K562 (cell line): ENCODE measurements around the gene ARHGAP24.

Source experiments
- CEBPB ChIP-seq: fragments of 450-650 bp; IDR thresholded peaks from 2 replicates; pipeline ENCODE4 v1.6.1; 2016; ENCODE audit warnings: missing genetic modification characterization, missing compliant biosample characterization
- CTCF ChIP-seq, 3 experiments: IDR thresholded peaks in 2 of 3; conservative IDR thresholded peaks in 1 of 3; 2 replicates each; pipeline ENCODE4 v1.5.1; 2011 to 2012; ENCODE audit warnings: low read length in 3 of 3, mild to moderate bottlenecking in 3 of 3, control low read depth in 2 of 3, improper control_type of control experiment in 1 of 3, inconsistent platforms in 1 of 3, low read depth in 1 of 3, mixed read lengths in 1 of 3, moderate library complexity in 1 of 3; ENCODE audit not compliant: insufficient read depth in 2 of 3
- FOXJ3 ChIP-seq: sonication (generic); formaldehyde crosslinking; IDR thresholded peaks from 2 replicates; pipeline ENCODE4 v1.4.0; 2020; ENCODE audit warnings: mild to moderate bottlenecking, missing genetic modification reagents
- HMGXB4 ChIP-seq: sonication (generic); formaldehyde crosslinking; IDR thresholded peaks from 2 replicates; pipeline ENCODE4 v1.8.1; 2023; ENCODE audit warnings: mild to moderate bottlenecking, missing genetic modification reagents
- LARP7 ChIP-seq: fragments of 450-650 bp; IDR thresholded peaks from 2 replicates; pipeline ENCODE4 v1.6.1; 2016
- PBX2 ChIP-seq, 2 experiments: IDR thresholded peaks in 1 of 2; conservative IDR thresholded peaks in 1 of 2; 2 replicates each; pipeline ENCODE4 v1.6.1; 2016; ENCODE audit warnings: low read depth in 2 of 2, mild to moderate bottlenecking in 1 of 2, missing compliant biosample characterization in 1 of 2, missing genetic modification characterization in 1 of 2, moderate library complexity in 1 of 2
- RFX5 ChIP-seq: IDR thresholded peaks from 2 replicates; pipeline ENCODE4 v1.6.1; 2011; ENCODE audit warnings: low read depth, mild to moderate bottlenecking, improper control_type of control experiment, low read length
- TF ChIP-seq, protein P1 (sequence below): sonication (generic); formaldehyde crosslinking; IDR thresholded peaks from 2 replicates; pipeline ENCODE4 v1.8.0; 2022; ENCODE audit warnings: mild to moderate bottlenecking, low read depth, missing genetic modification reagents
- TF ChIP-seq, protein P2 (sequence below), 2 experiments: fragments of 450-650 bp in 1 of 2; sonication (generic) in 1 of 2; formaldehyde crosslinking in 1 of 2; IDR thresholded peaks in 1 of 2; conservative IDR thresholded peaks in 1 of 2; 2 replicates each; pipeline versions ENCODE4 v1.6.1 to v1.8.1; 2016 to 2023; ENCODE audit warnings: mild to moderate bottlenecking in 2 of 2, moderate library complexity in 2 of 2, inconsistent platforms in 1 of 2, missing genetic modification reagents in 1 of 2
- TF ChIP-seq, protein P3 (sequence below): sonication (generic); formaldehyde crosslinking; IDR thresholded peaks from 2 replicates; pipeline ENCODE4 v1.8.0; 2022; ENCODE audit warnings: missing genetic modification reagents, mild to moderate bottlenecking, moderate library complexity, borderline replicate concordance

DNA sequence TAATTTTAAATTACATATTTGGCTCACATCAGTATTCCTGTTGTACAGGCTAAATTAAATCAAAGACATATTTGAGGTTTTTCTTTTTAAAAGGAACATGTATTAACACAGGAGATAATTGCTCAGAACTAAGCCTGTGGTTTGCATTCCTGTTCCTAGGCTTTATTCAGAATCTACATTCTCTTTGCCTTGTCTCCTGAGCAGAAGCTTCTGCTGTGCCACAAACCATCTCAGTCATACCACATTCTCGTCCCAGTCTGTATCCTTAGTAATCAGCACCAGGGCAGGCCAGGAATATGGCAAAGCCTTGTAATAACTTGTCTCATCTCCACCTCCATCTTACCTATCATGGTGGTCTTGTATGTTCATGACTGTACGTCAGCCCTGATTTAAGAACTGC is 162.8 kb downstream of the ARHGAP24 start:
- no peak for TF ChIP-seq LARP7
- TF ChIP-seq HMGXB4 (CRISPR knock-in tag), result no peak
- no peak for TF ChIP-seq CTCF (IDR thresholded peaks at IDR 0.05 in 2 of 3, conservative IDR thresholded peaks at IDR 0.05 in 1 of 3; ENCODE audit: insufficient read depth in 2 of 3, low read depth in 1 of 3, low read length in 3 of 3)
- TF ChIP-seq RFX5, result no peak
- TF ChIP-seq, protein P1, sequence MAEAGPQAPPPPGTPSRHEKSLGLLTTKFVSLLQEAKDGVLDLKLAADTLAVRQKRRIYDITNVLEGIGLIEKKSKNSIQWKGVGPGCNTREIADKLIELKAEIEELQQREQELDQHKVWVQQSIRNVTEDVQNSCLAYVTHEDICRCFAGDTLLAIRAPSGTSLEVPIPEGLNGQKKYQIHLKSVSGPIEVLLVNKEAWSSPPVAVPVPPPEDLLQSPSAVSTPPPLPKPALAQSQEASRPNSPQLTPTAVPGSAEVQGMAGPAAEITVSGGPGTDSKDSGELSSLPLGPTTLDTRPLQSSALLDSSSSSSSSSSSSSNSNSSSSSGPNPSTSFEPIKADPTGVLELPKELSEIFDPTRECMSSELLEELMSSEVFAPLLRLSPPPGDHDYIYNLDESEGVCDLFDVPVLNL (CRISPR knock-in tag), result no peak
- no peak for TF ChIP-seq PBX2 (CRISPR knock-in tag; IDR thresholded peaks at IDR 0.05; ENCODE audit: low read depth)
- TF ChIP-seq PBX2 (tag; conservative IDR thresholded peaks at IDR 0.05; ENCODE audit: low read depth), result no peak
- no peak for TF ChIP-seq FOXJ3 (CRISPR knock-in tag)
- TF ChIP-seq CEBPB (tag), result no peak
- TF ChIP-seq, protein P2, sequence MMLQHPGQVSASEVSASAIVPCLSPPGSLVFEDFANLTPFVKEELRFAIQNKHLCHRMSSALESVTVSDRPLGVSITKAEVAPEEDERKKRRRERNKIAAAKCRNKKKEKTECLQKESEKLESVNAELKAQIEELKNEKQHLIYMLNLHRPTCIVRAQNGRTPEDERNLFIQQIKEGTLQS (IDR thresholded peaks at IDR 0.05), result no peak
- TF ChIP-seq, protein P2 (CRISPR knock-in tag; conservative IDR thresholded peaks at IDR 0.05), result no peak
- TF ChIP-seq, protein P3, sequence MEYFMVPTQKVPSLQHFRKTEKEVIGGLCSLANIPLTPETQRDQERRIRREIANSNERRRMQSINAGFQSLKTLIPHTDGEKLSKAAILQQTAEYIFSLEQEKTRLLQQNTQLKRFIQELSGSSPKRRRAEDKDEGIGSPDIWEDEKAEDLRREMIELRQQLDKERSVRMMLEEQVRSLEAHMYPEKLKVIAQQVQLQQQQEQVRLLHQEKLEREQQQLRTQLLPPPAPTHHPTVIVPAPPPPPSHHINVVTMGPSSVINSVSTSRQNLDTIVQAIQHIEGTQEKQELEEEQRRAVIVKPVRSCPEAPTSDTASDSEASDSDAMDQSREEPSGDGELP, result no peak
